Suprapubic skin (tissue), 4 donors: ENCODE measurements around the gene CDKN2D. TPM values are rescaled to one million over a fixed set of nuclear protein-coding genes. Genes with fewer than 3 reads are reported as not detected.

Experiments
- DNase-seq, 2 donors: peaks; one replicate each; pipeline ENCODE4 v3.0.0-alpha.2; 2019; ENCODE audit warnings: low spot score in 2 of 2
- H3K27ac ChIP-seq: fragments of 200-600 bp; sonication (generic); one replicate; pipeline ENCODE4 v1.5.1; 2019
- H3K27me3 ChIP-seq: fragments of 200-600 bp; sonication (generic); one replicate; pipeline ENCODE4 v1.5.1; 2019
- H3K36me3 ChIP-seq: fragments of 200-600 bp; sonication (generic); one replicate; pipeline ENCODE4 v1.5.1; 2019
- H3K4me1 ChIP-seq: fragments of 200-600 bp; sonication (generic); one replicate; pipeline ENCODE4 v1.5.1; 2019
- H3K4me3 ChIP-seq: fragments of 200-600 bp; sonication (generic); one replicate; pipeline ENCODE4 v1.5.1; 2019; ENCODE audit warnings: mild to moderate bottlenecking
- H3K9me3 ChIP-seq: fragments of 200-600 bp; sonication (generic); one replicate; pipeline ENCODE4 v1.5.1; 2019
- CTCF ChIP-seq, 2 donors: fragments of 200-600 bp in 1 of 2; fragments of 450-650 bp in 1 of 2; sonication (generic) in 1 of 2; IDR thresholded peaks; one replicate each; pipeline ENCODE4 v1.5.1; 2016 to 2019; ENCODE audit warnings: antibody characterized with exemption in 2 of 2, mild to moderate bottlenecking in 1 of 2, moderate library complexity in 1 of 2
- EP300 ChIP-seq: sonication (generic); formaldehyde crosslinking; IDR thresholded peaks from one replicate; pipeline ENCODE4 v1.6.1; 2017; ENCODE audit warnings: antibody characterized with exemption
- POLR2A ChIP-seq, 2 donors: fragments of 450-650 bp; IDR thresholded peaks; one replicate each; pipeline ENCODE4 v1.6.1; 2017; ENCODE audit warnings: antibody characterized with exemption in 2 of 2, mild to moderate bottlenecking in 2 of 2, moderate library complexity in 2 of 2
- POLR2AphosphoS5 ChIP-seq, 3 donors: sonication (generic); formaldehyde crosslinking; IDR thresholded peaks; one replicate each; pipeline ENCODE4 v1.6.1; 2017; ENCODE audit warnings: antibody characterized with exemption in 3 of 3
- WGBS: methylation state at CpG from one replicate; pipeline ENCODE4 v1.1.5; 2018; 5-methylcytosine and 5-hydroxymethylcytosine counted together
- total RNA-seq, 4 donors: library from RNA; depleted of rRNA; stranded (reverse); fragments of >200 nt; gene quantifications; one replicate each; pipeline ENCODE4 v1.1.0, GENCODE V29; 2016

Gene CDKN2D
- total RNA-seq, 4 donors from 2014 or later, result 8.9 to 11.6 (median 10.3) TPM

DNA sequence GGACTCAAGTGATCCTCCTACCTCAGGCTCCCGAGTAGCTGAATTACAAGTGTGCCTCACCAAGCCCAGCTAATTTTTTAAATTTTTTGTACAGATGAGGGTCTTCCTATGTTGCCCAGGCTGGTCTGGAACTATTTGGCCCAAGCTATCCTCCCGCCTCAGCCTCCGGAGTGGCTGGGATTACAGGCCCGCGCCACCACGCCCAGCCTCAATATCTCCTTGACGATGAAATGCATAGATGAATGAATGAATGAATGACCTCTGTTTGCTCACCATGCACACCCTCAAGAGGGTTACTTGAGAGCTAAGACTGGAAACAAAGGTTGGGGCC lies 33.2 kb upstream of the CDKN2D start:
- H3K4me3 ChIP-seq, result peak overlapping the region; percentile 69
- H3K27me3 ChIP-seq, result no peaks in the 10 kb centered on the region
- no peaks in the 10 kb centered on the region for H3K9me3 ChIP-seq
- no peaks in the 10 kb centered on the region for H3K36me3 ChIP-seq
- no peak for DNase-seq
- H3K4me1 ChIP-seq, result peaks cover 31% of the 10 kb centered on the region
- no peak overlapping the region for H3K27ac ChIP-seq
- TF ChIP-seq POLR2AphosphoS5 (IDR thresholded peaks at IDR 0.05) (no peak), POLR2A (IDR thresholded peaks at IDR 0.05) (no peak), EP300 (no peak), CTCF (IDR thresholded peaks at IDR 0.05) (no peak)
- WGBS, result 26% methylated on average over 7 of the region's 7 CpGs

DNA sequence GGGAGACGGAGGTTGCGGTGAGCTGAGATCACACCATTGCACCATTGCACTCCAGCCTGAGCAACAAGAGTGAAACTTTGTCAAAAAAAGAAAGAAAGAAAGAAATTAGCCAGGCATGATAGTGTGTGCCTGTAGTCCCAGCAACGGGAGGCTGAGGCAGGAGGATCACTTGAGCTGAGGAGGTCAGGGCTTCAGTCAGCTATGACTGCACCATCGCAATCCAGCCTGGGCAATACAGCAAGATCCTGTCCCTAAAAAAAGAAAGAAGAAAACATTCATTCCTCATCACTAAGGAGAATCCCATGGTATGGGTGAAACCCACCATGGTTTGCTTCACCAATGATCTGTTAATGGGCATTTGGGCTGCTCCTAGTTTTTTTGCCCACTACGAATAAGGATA lies 31.4 kb upstream of the CDKN2D start:
- WGBS, result 94% methylated on average over 5 of the region's 5 CpGs

DNA sequence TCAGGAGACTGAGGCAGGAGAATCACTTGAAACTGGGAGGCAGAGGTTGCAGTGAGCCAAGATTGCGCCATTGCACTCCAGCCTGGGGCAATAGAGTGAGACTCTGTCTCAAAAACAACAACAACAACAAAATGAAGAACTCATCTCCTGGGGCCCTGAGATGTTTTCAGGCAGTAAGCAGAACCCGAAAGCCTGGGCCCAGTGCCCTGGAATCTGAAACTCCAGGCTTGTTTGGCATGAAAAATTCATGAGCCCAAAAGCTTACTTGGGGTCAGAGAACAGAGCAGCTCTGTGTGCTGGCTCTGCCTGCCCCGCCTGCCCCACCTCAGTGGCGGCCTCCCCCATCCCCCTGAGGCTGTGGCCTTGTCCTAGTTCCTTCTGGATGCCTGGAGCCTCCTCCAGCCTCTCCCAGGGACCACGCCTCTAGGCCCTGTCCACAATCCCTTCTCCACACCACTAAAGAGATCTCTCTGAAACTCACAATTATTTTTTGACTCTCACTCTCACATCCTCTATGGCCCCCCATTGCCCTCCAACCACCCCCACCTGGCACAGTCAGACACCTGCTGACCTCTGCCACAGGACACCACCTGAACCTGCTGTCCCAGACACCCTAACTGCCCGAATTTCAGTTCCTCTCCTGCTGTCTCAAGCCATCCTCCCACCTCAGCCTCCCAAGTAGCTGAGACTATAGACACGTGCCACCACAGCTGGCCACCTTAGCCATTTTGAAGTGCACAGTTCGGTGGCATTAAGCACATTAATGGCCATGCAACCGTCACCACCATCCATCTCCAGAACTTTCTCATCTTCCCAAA lies 25.2 kb upstream of the CDKN2D start:
- TF ChIP-seq EP300 (no peak), POLR2A (IDR thresholded peaks at IDR 0.05) (no peak), CTCF (IDR thresholded peaks at IDR 0.05) (no peak), POLR2AphosphoS5 (IDR thresholded peaks at IDR 0.05) (no peak)
- Histone ChIP-seq H3K36me3 (no peaks in the 10 kb centered on the region), H3K4me3 (no peak overlapping the region), H3K27me3 (no peaks in the 10 kb centered on the region), H3K9me3 (no peaks in the 10 kb centered on the region), H3K4me1 (peaks cover 18% of the 10 kb centered on the region), H3K27ac (peak overlapping the region; percentile 18)
- 53% methylated on average over 9 of the region's 9 CpGs for WGBS
- DNase-seq, result peak; percentile 69 to 84

More for the DNA sequence above, 31.4 kb upstream of the CDKN2D start:
- TF ChIP-seq POLR2AphosphoS5 (IDR thresholded peaks at IDR 0.05) (no peak), POLR2A (IDR thresholded peaks at IDR 0.05) (no peak), EP300 (no peak), CTCF (IDR thresholded peaks at IDR 0.05) (no peak)
- Histone ChIP-seq H3K4me1 (peaks cover 37% of the 10 kb centered on the region), H3K27me3 (no peaks in the 10 kb centered on the region), H3K4me3 (no peak overlapping the region), H3K36me3 (no peaks in the 10 kb centered on the region), H3K9me3 (no peaks in the 10 kb centered on the region), H3K27ac (no peak overlapping the region)
- DNase-seq, result no peak

DNA sequence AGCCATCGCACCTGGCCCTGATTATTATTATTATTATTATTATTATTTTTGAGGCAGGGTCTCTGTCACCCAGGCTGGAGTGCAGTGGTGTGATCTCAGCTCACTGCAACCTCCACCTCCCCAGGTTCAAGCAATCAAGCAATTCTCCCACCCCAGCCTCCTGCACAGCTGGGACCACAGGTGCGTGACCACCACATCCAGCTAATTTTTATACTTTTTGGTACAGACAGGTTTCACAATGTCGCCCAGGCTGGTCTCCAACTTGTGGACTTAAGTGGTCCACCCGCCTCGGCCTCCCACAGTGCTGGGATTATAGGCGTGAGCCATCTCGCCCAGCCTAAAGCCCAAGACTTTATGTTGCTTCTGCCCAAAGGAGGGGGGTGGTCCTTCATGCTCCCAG lies 24.4 kb upstream of the CDKN2D start:
- no peak for TF ChIP-seq POLR2AphosphoS5 (IDR thresholded peaks at IDR 0.05)
- no peak for TF ChIP-seq EP300
- no peak for TF ChIP-seq POLR2A (IDR thresholded peaks at IDR 0.05)
- TF ChIP-seq CTCF (IDR thresholded peaks at IDR 0.05), result no peak
- Histone ChIP-seq H3K4me3 (no peak overlapping the region), H3K4me1 (peaks cover 18% of the 10 kb centered on the region), H3K9me3 (no peaks in the 10 kb centered on the region), H3K27me3 (no peaks in the 10 kb centered on the region), H3K27ac (no peak overlapping the region), H3K36me3 (no peaks in the 10 kb centered on the region)
- DNase-seq, result no peak
- 81% methylated on average over 7 of the region's 7 CpGs for WGBS

DNA sequence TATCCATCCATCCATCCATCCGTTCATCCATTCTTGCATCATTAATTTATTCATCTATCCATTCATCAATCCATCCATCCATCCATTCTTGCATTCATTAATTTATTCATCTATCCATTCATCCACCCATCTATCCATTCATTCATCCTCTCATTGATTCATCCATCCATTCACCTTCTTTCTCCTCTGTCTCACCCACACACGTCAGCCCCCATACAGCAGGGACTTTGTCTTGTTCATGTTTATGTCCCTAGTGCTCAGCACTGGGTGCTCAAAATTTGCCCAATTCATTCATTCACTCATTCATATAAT lies 19.0 kb upstream of the CDKN2D start:
- no peak overlapping the region for H3K27ac ChIP-seq
- no peaks in the 10 kb centered on the region for H3K36me3 ChIP-seq
- peaks cover 2% of the 10 kb centered on the region for H3K4me1 ChIP-seq
- H3K4me3 ChIP-seq, result no peak overlapping the region
- no peaks in the 10 kb centered on the region for H3K9me3 ChIP-seq
- 87% methylated on average over 2 of the region's 2 CpGs for WGBS
- no peak for DNase-seq
- TF ChIP-seq EP300 (no peak), POLR2AphosphoS5 (IDR thresholded peaks at IDR 0.05) (no peak), CTCF (IDR thresholded peaks at IDR 0.05) (no peak), POLR2A (IDR thresholded peaks at IDR 0.05) (no peak)
- peaks cover 7% of the 10 kb centered on the region for H3K27me3 ChIP-seq
